ENCODE results near the gene CPD.

GRCh38 chr17:30514895-30515596 lies 136.3 kb downstream of the CPD start:
- no peak for TF ChIP-seq CTCF (IDR thresholded peaks at IDR 0.05; ENCODE audit: insufficient read depth, low read depth, low read length)
- TF ChIP-seq EZH2 (IDR thresholded peaks at IDR 0.05; ENCODE audit: insufficient read depth, low read length): no peak

Data from astrocyte (in vitro differentiated cells and primary cell).